Mesendoderm (in vitro differentiated cells): ENCODE data around the gene ATAD2B.

ENCODE experiments used
- DNase-seq: peaks from one replicate; pipeline ENCODE4 v3.0.0; 2013
- H2AK5ac ChIP-seq: 2 replicates; pipeline ENCODE4 v1.6.1; 2013; ENCODE audit warnings: low read length, inconsistent platforms
- H2BK120ac ChIP-seq: 2 replicates; pipeline ENCODE4 v1.6.1; 2013; ENCODE audit warnings: low read depth, mild to moderate bottlenecking, low read length, moderate library complexity, mixed read lengths
- H2BK15ac ChIP-seq: replicated peaks from 2 replicates; pipeline ENCODE4 v1.6.1; 2013; ENCODE audit warnings: low read depth, mild to moderate bottlenecking, moderate library complexity
- H2BK5ac ChIP-seq: 2 replicates; pipeline ENCODE4 v1.6.1; 2013; ENCODE audit warnings: low read length, inconsistent platforms
- H3K18ac ChIP-seq: 2 replicates; pipeline ENCODE4 v1.6.1; 2013; ENCODE audit warnings: mild to moderate bottlenecking, low read length, mixed read lengths
- H3K23ac ChIP-seq: one replicate; pipeline ENCODE4 v1.6.1; 2013; ENCODE audit warnings: low read length
- H3K27ac ChIP-seq: 2 replicates; pipeline ENCODE4 v1.5.1; 2013; ENCODE audit warnings: low read depth, mild to moderate bottlenecking, inconsistent platforms, low read length, moderate library complexity
- H3K27me3 ChIP-seq: 2 replicates; pipeline ENCODE4 v1.6.1; 2013; ENCODE audit warnings: low read length, control low read depth, mild to moderate bottlenecking, inconsistent platforms; ENCODE audit not compliant: insufficient read depth, poor library complexity
- H3K36me3 ChIP-seq: 2 replicates; pipeline ENCODE4 v1.6.1; 2013; ENCODE audit warnings: low read length, inconsistent platforms; ENCODE audit not compliant: control insufficient read depth, insufficient read depth
- H3K4ac ChIP-seq: one replicate; pipeline ENCODE4 v1.6.1; 2013; ENCODE audit warnings: low read depth, mild to moderate bottlenecking, low read length, moderate library complexity
- H3K4me1 ChIP-seq: 2 replicates; pipeline ENCODE4 v1.6.1; 2013; ENCODE audit warnings: low read depth, low read length, inconsistent platforms; ENCODE audit not compliant: control insufficient read depth
- H3K4me2 ChIP-seq: 2 replicates; pipeline ENCODE4 v1.6.1; 2013; ENCODE audit warnings: low read length
- H3K4me3 ChIP-seq: 2 replicates; pipeline ENCODE4 v1.5.1; 2013; ENCODE audit warnings: mild to moderate bottlenecking, low read length
- H3K56ac ChIP-seq: one replicate; pipeline ENCODE4 v1.6.1; 2013; ENCODE audit warnings: low read length
- H3K79me1 ChIP-seq: 2 replicates; pipeline ENCODE4 v1.6.1; 2013; ENCODE audit warnings: low read length, inconsistent platforms
- H3K79me2 ChIP-seq: 2 replicates; pipeline ENCODE4 v1.6.1; 2013; ENCODE audit warnings: mild to moderate bottlenecking, low read length; ENCODE audit not compliant: control insufficient read depth, insufficient read depth
- H3K9ac ChIP-seq: 2 replicates; pipeline ENCODE4 v1.6.1; 2013; ENCODE audit warnings: low read length, inconsistent platforms
- H4K5ac ChIP-seq: one replicate; pipeline ENCODE4 v1.6.1; 2013; ENCODE audit warnings: low read length
- H4K8ac ChIP-seq: one replicate; pipeline ENCODE4 v1.6.1; 2013; ENCODE audit warnings: low read depth, mild to moderate bottlenecking, control low read depth, low read length, moderate library complexity
- WGBS: extraction: QIAGEN DNeasy Blood & Tissue Kit; methylation state at CpG from one replicate; pipeline ENCODE4 v1.1.7; 2013; ENCODE audit warnings: low lambda C conversion rate, missing lambda C conversion rate; ENCODE audit not compliant: insufficient coverage; ENCODE audit errors: extremely low coverage; 5-methylcytosine and 5-hydroxymethylcytosine counted together

Gene ATAD2B

DNA sequence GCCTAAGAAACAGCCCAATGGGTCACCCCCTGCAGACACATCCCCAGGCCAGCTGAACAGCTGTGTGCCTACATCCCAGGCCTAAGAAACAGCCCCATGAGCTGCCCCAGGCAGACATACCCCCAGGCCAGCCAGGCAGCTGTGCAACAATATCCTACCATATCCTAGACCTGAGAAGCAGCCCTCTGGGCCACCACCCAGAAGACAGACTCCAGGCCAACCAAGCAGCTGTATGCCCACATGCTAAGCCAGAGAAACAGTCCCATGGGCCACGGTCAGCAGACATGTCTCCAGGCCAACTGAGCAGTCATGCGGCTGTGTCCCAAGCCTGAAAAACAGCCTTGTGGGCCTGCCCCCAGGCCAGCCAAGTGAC, 205.5 kb downstream of the ATAD2B start:
- Histone ChIP-seq H3K27me3 (no peaks in the 10 kb centered on the region), H3K36me3 (no peaks in the 10 kb centered on the region), H2BK15ac (no peak overlapping the region), H3K4me2 (no peak overlapping the region), H3K79me2 (no peaks in the 10 kb centered on the region), H2AK5ac (no peak overlapping the region), H3K27ac (no peak overlapping the region), H3K56ac (no peak overlapping the region), H3K9ac (no peak overlapping the region), H3K79me1 (no peaks in the 10 kb centered on the region), H3K4me3 (no peak overlapping the region), H2BK120ac (no peak overlapping the region), H3K4me1 (no peaks in the 10 kb centered on the region), H3K23ac (no peak overlapping the region), H3K4ac (no peak overlapping the region), H3K18ac (no peak overlapping the region), H2BK5ac (no peak overlapping the region), H4K5ac (no peak overlapping the region), H4K8ac (no peak overlapping the region)
- DNase-seq = no peak
- WGBS = no CpG with 5 or more reads among the region's 2 CpGs

DNA sequence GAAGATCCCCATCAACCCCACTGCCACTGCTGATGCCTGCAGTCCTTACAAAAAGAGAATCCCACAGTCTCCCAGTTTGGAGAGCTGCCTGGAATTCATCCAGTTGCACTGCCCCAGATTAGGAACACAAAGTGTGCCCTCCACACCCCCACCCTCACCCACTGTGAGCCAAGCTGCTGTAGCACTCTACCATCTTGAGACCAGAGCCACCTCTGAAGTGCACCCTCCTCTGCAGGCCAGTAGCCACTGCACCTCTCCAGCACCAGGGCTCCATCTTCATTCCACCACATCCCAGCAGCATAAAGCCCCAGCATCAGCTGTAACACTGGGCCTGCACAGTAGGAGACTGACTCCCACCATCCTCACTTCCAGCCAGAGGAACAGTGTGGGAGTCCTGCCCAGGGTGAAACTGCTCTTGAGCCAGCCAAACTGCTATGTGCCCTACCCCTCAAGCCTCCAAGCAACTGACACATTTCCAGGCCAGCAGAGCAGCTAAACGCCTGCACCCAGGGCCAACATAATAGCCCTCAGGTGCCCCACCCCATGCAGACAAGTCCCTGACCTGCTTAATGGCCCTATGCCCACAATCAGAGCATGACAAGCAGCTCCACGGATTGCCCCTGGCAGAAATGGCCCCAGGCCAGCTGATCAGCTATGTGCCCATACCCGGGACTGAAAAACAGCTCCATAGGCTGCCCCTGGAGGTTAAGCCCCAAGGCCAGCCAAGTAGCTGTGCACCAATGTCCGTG, 206.0 kb downstream of the ATAD2B start:
- no peak overlapping the region for H4K8ac ChIP-seq
- no peaks in the 10 kb centered on the region for H3K4me1 ChIP-seq
- H2BK5ac ChIP-seq = no peak overlapping the region
- no CpG with 5 or more reads among the region's 4 CpGs for WGBS
- no peak overlapping the region for H2BK120ac ChIP-seq
- no peaks in the 10 kb centered on the region for H3K79me2 ChIP-seq
- H3K27ac ChIP-seq = no peak overlapping the region
- no peak overlapping the region for H4K5ac ChIP-seq
- H2BK15ac ChIP-seq = no peak overlapping the region
- H2AK5ac ChIP-seq = no peak overlapping the region
- no peak overlapping the region for H3K4me3 ChIP-seq
- H3K9ac ChIP-seq = no peak overlapping the region
- H3K4me2 ChIP-seq = no peak overlapping the region
- no peak overlapping the region for H3K56ac ChIP-seq
- no peak overlapping the region for H3K23ac ChIP-seq
- H3K27me3 ChIP-seq = no peaks in the 10 kb centered on the region
- H3K36me3 ChIP-seq = no peaks in the 10 kb centered on the region
- H3K18ac ChIP-seq = no peak overlapping the region
- no peaks in the 10 kb centered on the region for H3K79me1 ChIP-seq
- DNase-seq = no peak
- H3K4ac ChIP-seq = no peak overlapping the region

DNA sequence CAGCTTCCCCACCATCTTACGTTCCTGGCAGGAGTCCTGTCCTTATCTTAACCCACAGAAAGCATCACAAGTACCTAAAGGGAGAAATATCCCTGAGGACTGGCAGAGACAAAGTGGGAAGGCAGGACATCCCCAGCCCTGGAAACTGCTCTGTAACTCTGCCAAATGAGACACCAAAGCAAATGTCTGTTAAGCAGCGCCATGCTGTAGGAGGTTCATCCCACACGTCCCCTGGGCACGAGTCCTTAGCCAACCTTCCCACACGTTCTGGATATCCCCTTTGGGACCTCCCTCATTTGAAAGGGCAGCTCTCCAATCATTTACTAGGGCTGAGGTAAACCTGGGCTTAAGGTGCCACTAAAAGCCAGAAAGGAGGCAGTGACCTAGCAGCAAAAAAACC, 207.2 kb downstream of the ATAD2B start:
- Histone ChIP-seq H3K27ac (no peak overlapping the region), H2BK120ac (no peak overlapping the region), H2BK5ac (no peak overlapping the region), H3K9ac (no peak overlapping the region), H3K56ac (no peak overlapping the region), H3K4me2 (no peak overlapping the region), H3K36me3 (no peaks in the 10 kb centered on the region), H3K4me1 (no peaks in the 10 kb centered on the region), H3K4ac (no peak overlapping the region), H3K27me3 (no peaks in the 10 kb centered on the region), H2BK15ac (no peak overlapping the region), H4K8ac (no peak overlapping the region), H3K23ac (no peak overlapping the region), H3K79me2 (no peaks in the 10 kb centered on the region), H3K18ac (no peak overlapping the region), H2AK5ac (no peak overlapping the region), H3K4me3 (no peak overlapping the region), H3K79me1 (no peaks in the 10 kb centered on the region), H4K5ac (no peak overlapping the region)
- DNase-seq = no peak
- no CpG with 5 or more reads among the region's 5 CpGs for WGBS

DNA sequence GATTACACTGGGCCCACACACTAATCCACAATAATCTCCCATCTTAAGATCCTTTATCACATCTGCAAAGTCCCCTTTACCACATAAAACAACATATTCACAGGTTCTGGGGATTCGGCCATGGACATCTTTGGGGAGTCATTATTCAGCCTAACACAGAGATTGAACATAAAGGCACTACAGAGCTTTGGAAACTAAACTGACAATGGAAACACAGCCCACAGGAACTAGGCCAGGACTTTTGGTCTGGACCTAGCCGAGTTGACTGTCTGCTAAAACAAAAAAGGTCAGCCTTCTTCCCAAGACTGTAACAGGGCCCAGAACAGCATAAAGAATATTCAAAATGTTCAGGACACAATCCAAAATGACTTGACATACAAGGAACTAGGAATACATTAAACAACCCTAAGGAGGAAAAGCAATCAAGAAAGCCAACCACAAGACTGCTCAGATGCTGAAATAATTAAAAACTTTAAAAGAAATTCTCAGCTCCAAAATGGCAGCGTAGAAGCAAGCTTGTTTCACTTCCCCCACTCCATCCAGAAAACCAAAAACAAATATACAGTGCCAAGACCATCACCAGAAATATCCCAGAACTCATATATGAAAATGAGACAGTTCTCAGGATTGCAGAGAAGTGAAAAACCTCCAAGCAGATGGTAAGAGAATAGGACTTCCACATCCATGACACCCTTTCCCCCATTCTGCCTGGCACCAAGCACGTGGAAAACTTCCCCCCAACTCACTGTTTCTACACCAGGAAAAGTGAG, 207.8 kb downstream of the ATAD2B start:
- no peak overlapping the region for H3K27ac ChIP-seq
- H4K5ac ChIP-seq = no peak overlapping the region
- H4K8ac ChIP-seq = no peak overlapping the region
- H3K9ac ChIP-seq = no peak overlapping the region
- H3K23ac ChIP-seq = no peak overlapping the region
- no CpG with 5 or more reads among the region's 4 CpGs for whole genome bisulfite sequencing
- no peaks in the 10 kb centered on the region for H3K27me3 ChIP-seq
- no peak overlapping the region for H2BK5ac ChIP-seq
- H2AK5ac ChIP-seq = no peak overlapping the region
- H3K56ac ChIP-seq = no peak overlapping the region
- H2BK15ac ChIP-seq = no peak overlapping the region
- no peak overlapping the region for H3K4me3 ChIP-seq
- no peaks in the 10 kb centered on the region for H3K36me3 ChIP-seq
- H2BK120ac ChIP-seq = no peak overlapping the region
- H3K79me1 ChIP-seq = no peaks in the 10 kb centered on the region
- no peak overlapping the region for H3K18ac ChIP-seq
- no peak for DNase-seq
- H3K4me1 ChIP-seq = no peaks in the 10 kb centered on the region
- H3K79me2 ChIP-seq = no peaks in the 10 kb centered on the region
- no peak overlapping the region for H3K4me2 ChIP-seq
- H3K4ac ChIP-seq = no peak overlapping the region

DNA sequence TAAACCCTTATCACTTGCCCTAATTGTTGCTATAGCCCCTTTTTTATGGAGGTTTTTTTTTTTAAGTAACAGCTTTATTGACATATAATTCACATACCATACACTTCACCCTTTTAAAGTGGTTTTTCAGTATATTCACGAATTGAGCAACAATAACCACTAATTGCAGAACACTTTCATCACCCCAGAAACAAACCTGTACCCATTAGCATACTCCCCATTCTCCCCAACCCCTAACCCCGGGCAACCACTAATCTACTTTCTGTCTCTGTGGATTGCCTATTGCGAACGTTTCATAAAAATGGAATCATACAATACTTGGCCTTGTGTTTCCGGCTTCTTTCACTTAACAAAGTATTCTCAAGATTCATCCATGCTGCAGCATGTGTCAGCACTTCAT, 213.6 kb downstream of the ATAD2B start:
- Histone ChIP-seq H3K9ac (no peak overlapping the region), H2BK5ac (no peak overlapping the region), H4K8ac (no peak overlapping the region), H3K23ac (no peak overlapping the region), H2AK5ac (no peak overlapping the region), H2BK120ac (no peak overlapping the region), H3K79me1 (no peaks in the 10 kb centered on the region), H2BK15ac (no peak overlapping the region), H3K4me3 (no peak overlapping the region), H4K5ac (no peak overlapping the region), H3K79me2 (no peaks in the 10 kb centered on the region), H3K27me3 (no peaks in the 10 kb centered on the region), H3K4me2 (no peak overlapping the region), H3K56ac (no peak overlapping the region), H3K36me3 (no peaks in the 10 kb centered on the region), H3K4me1 (peaks cover 5% of the 10 kb centered on the region), H3K4ac (no peak overlapping the region), H3K27ac (no peak overlapping the region), H3K18ac (no peak overlapping the region)
- DNase-seq = no peak
- WGBS = no CpG with 5 or more reads among the region's 5 CpGs
